Natural killer cell (primary cell): ENCODE data around the gene BEST3. TPM values are rescaled to one million over a fixed set of nuclear protein-coding genes. Genes with fewer than 3 reads are reported as not detected.

Experiments used
- ATAC-seq, 3 donors: fragments of 150-1000 bp in 2 of 3; fragments of 200-7000 bp in 1 of 3; cut with Tn5 transposase; 1 replicate in 1 of 3; 2 replicates in 2 of 3; pipeline ENCODE4 v1.10.0; 2021; ENCODE audit warnings: mild to moderate bottlenecking in 2 of 3, moderate library complexity in 2 of 3
- DNase-seq, 2 donors: peaks; one replicate each; pipeline versions ENCODE4 v3.0.0 to v3.0.0-alpha.2; 2013 to 2021; ENCODE audit warnings: mixed read lengths in 1 of 2
- H3K27ac ChIP-seq: one replicate; pipeline ENCODE4 v1.5.1; 2013; ENCODE audit warnings: mild to moderate bottlenecking, low read length
- H3K27me3 ChIP-seq: one replicate; pipeline ENCODE4 v1.6.1; 2013; ENCODE audit warnings: low read length; ENCODE audit not compliant: control insufficient read depth, insufficient read depth
- H3K36me3 ChIP-seq: one replicate; pipeline ENCODE4 v1.6.1; 2013; ENCODE audit warnings: low read length; ENCODE audit not compliant: control insufficient read depth, insufficient read depth
- H3K4me1 ChIP-seq: one replicate; pipeline ENCODE4 v1.6.1; 2013; ENCODE audit warnings: low read length; ENCODE audit not compliant: control insufficient read depth, insufficient read depth
- H3K4me3 ChIP-seq: one replicate; pipeline ENCODE4 v1.5.1; 2013; ENCODE audit warnings: low read length
- H3K9me3 ChIP-seq: one replicate; pipeline ENCODE4 v1.6.1; 2013; ENCODE audit warnings: low read length; ENCODE audit not compliant: control insufficient read depth, insufficient read depth
- H3K27ac Mint-ChIP-seq, 2 donors: one replicate each; pipeline ENCODE4 v1.8.0; 2022; ENCODE audit warnings: mild to moderate bottlenecking in 2 of 2, mixed read lengths in 2 of 2, moderate library complexity in 1 of 2
- H3K27me3 Mint-ChIP-seq, 2 donors: one replicate each; pipeline ENCODE4 v1.8.0; 2022; ENCODE audit warnings: low read depth in 2 of 2, mixed read lengths in 2 of 2
- H3K36me3 Mint-ChIP-seq: one replicate; pipeline ENCODE4 v1.8.0; 2022; ENCODE audit warnings: mixed read lengths
- H3K4me1 Mint-ChIP-seq, 2 donors: one replicate each; pipeline ENCODE4 v1.8.0; 2022; ENCODE audit warnings: mixed read lengths in 2 of 2
- H3K4me3 Mint-ChIP-seq: one replicate; pipeline ENCODE4 v1.8.0; 2022; ENCODE audit warnings: mild to moderate bottlenecking, moderate library complexity, mixed read lengths
- H3K9me3 Mint-ChIP-seq, 2 donors: one replicate each; pipeline ENCODE4 v1.8.0; 2022; ENCODE audit warnings: mixed read lengths in 2 of 2
- CTCF ChIP-seq: fragments of 200-600 bp; IDR thresholded peaks from one replicate; pipeline ENCODE4 v1.8.0; 2022; ENCODE audit warnings: antibody characterized with exemption
- WGBS: methylation state at CpG from one replicate; pipeline ENCODE4 v1.1.7; 2013; ENCODE audit warnings: missing lambda C conversion rate; ENCODE audit not compliant: insufficient coverage; 5-methylcytosine and 5-hydroxymethylcytosine counted together
- intact Hi-C: fragments of 100-400 bp; cut with micrococcal nuclease; formaldehyde crosslinking; loops from one replicate; pipeline ENCODE4 v1.14.2; 2022
- total RNA-seq, 4 donors: library from RNA; stranded (reverse); fragments of 120-200 nt in 1 of 4; gene quantifications; one replicate each; pipeline versions ENCODE4 v1.2.3 to v1.2.4, GENCODE V29; 2013 to 2022

Gene BEST3
- total RNA-seq, 3 donors from 2014 or later (not counting 1 experiment from before 2014, with no cell fraction given), result not detected

DNA sequence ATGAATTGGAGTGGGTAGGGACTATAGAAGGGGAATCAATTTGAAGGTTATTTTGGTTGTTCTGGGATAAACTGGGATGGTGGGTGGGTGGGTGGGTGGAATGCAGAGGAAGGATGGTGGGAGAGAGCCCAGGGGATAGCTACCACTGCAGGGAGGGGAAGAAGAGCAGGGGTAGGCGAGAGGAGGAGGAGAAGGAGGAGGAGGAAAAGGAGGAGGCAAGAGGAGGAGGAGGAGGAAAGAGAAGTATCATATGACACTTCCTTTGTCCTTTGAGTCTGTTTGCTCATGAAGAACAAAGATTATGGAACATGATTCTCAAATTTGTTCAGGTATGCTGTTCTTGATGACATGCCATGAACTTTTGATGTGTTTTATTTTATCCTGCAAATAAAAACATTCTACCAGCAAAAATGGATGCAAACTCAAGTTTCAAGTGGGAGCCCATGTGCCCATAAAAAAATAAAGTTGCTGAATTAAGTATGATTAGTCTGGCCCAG, 4.1 kb upstream of the BEST3 start:
- intact Hi-C loops, result no loop called here
- no peaks in the 10 kb centered on the region for H3K9me3 ChIP-seq
- H3K4me3 Mint-ChIP-seq, result no peak overlapping the region
- ATAC-seq (no peak), DNase-seq (no peak)
- WGBS, result 52% methylated on average over 1 of the region's 1 CpG
- no peaks in the 10 kb centered on the region for H3K36me3 Mint-ChIP-seq
- H3K36me3 ChIP-seq, result no peaks in the 10 kb centered on the region
- no peak overlapping the region for H3K4me3 ChIP-seq
- no peaks in the 10 kb centered on the region for H3K9me3 Mint-ChIP-seq
- no peaks in the 10 kb centered on the region for H3K27me3 ChIP-seq
- H3K4me1 Mint-ChIP-seq, result no peaks in the 10 kb centered on the region
- peaks cover 9 to 17% of the 10 kb centered on the region in 2 donors for H3K27me3 Mint-ChIP-seq
- no peak for TF ChIP-seq CTCF
- H3K4me1 ChIP-seq, result no peaks in the 10 kb centered on the region
- H3K27ac ChIP-seq, result no peak overlapping the region
- H3K27ac Mint-ChIP-seq, result no peak overlapping the region

- Mint-ChIP-seq H3K27ac (no peak overlapping the region), H3K36me3 (no peaks in the 10 kb centered on the region), H3K4me1 (no peaks in the 10 kb centered on the region), H3K27me3 (peaks cover 9 to 16% of the 10 kb centered on the region in 2 donors), H3K9me3 (no peaks in the 10 kb centered on the region), H3K4me3 (no peak overlapping the region)
- no peak for DNase-seq
- H3K4me3 ChIP-seq, result no peak overlapping the region
- H3K27me3 ChIP-seq, result no peaks in the 10 kb centered on the region
- TF ChIP-seq CTCF, result no peak
- no peak for ATAC-seq
- no peak overlapping the region for H3K27ac ChIP-seq
- no peaks in the 10 kb centered on the region for H3K4me1 ChIP-seq
- H3K9me3 ChIP-seq, result no peaks in the 10 kb centered on the region
- intact Hi-C loops, result no loop called here
- H3K36me3 ChIP-seq, result no peaks in the 10 kb centered on the region
- WGBS, result 86% methylated on average over 1 of the region's 3 CpGs
Observed at GRCh38 chr12:69701826-69702225, 2.7 kb upstream of the BEST3 start.

- no peaks in the 10 kb centered on the region for H3K4me1 Mint-ChIP-seq
- Histone ChIP-seq H3K36me3 (no peaks in the 10 kb centered on the region), H3K27me3 (no peaks in the 10 kb centered on the region), H3K4me1 (no peaks in the 10 kb centered on the region), H3K9me3 (no peaks in the 10 kb centered on the region), H3K27ac (no peak overlapping the region), H3K4me3 (no peak overlapping the region)
- TF ChIP-seq CTCF, result no peak
- DNase-seq (no peak), ATAC-seq (no peak)
- H3K36me3 Mint-ChIP-seq, result no peaks in the 10 kb centered on the region
- H3K27me3 Mint-ChIP-seq, result peaks cover 3 to 19% of the 10 kb centered on the region in 2 donors
- WGBS, result 94% methylated on average over 2 of the region's 2 CpGs
- no peak overlapping the region for H3K4me3 Mint-ChIP-seq
- intact Hi-C loops, result no loop called here
- H3K9me3 Mint-ChIP-seq, result no peaks in the 10 kb centered on the region
- H3K27ac Mint-ChIP-seq, result no peak overlapping the region
Observed at GRCh38 chr12:69698054-69698453, 1.0 kb downstream of the BEST3 start.

- Mint-ChIP-seq H3K36me3 (no peaks in the 10 kb centered on the region), H3K4me3 (no peak overlapping the region), H3K4me1 (no peaks in the 10 kb centered on the region), H3K27me3 (peaks cover 3 to 25% of the 10 kb centered on the region in 2 donors), H3K9me3 (no peaks in the 10 kb centered on the region), H3K27ac (no peak overlapping the region)
- TF ChIP-seq CTCF, result no peak
- Histone ChIP-seq H3K27ac (no peak overlapping the region), H3K9me3 (no peaks in the 10 kb centered on the region), H3K4me3 (no peak overlapping the region), H3K4me1 (no peaks in the 10 kb centered on the region), H3K27me3 (no peaks in the 10 kb centered on the region), H3K36me3 (no peaks in the 10 kb centered on the region)
- intact Hi-C loops, result no loop called here
- 84% methylated on average over 7 of the region's 7 CpGs for WGBS
- DNase-seq (no peak), ATAC-seq (no peak)
Observed at GRCh38 chr12:69694123-69694522, 5.0 kb downstream of the BEST3 start.
